Body of pancreas (tissue), 4 donors: ENCODE measurements around the gene NT5C2.

Experiments
- CTCF ChIP-seq, 7 experiments: fragments of 450-650 bp in 4 of 7; fragments of 200-600 bp in 3 of 7; sonication (generic) in 3 of 7; IDR thresholded peaks; one replicate each; pipeline ENCODE4 v1.5.1; 2016 to 2019; ENCODE audit warnings: antibody characterized with exemption in 7 of 7
- POLR2A ChIP-seq, 3 donors: fragments of 450-650 bp; IDR thresholded peaks; one replicate each; pipeline ENCODE4 v1.6.1; 2016; ENCODE audit warnings: antibody characterized with exemption in 3 of 3, mild to moderate bottlenecking in 2 of 3

DNA sequence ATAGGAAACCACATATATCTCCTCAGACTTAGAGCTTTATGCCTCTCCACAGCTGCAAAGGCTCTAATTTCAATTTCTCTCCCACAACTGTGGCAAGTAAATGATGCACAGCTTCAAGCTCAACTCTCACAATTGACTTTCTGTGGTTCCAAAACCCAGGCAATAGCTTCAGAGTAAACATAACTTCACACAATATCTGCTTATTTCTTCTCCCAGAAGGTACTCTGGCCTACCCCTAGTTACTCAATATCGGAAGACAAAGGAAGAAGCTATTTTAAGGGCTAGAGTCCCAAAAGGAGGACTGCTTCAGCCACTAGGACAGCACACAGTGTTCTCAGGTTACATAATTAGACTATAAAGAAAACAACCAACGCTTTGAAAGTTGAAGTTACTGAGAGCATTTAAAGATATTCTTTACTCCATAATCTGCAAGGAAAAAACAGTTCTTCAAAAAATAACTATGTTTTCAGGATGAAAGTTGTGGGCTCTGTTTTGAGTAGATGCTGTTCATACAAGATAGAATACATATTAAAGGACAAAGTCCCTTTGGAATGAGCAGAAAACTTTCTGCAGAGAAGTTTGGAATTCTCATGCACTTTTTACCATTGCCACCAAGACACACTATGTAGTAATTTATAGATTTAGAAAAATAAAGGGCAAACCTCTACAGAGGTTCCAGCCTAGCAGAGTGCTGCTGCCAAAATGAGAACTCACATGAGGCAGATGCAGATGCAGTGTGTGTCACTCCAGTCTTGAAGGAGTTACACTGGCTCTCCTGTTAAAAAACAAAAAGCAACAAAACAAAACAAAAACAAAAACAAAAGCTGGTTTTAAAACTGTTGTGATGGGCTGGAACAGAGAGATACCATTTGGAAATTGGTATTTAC, 81.8 kb downstream of the NT5C2 start:
- TF ChIP-seq POLR2A (IDR thresholded peaks at IDR 0.05) (no peak), CTCF (IDR thresholded peaks at IDR 0.05) (no peak)
